Left hindlimb (tissue), 1 donor: ENCODE measurements around the gene BTBD2.
"Not testable (repeated sequence)": the region's sequence is repeated elsewhere in the genome, so short reads cannot be mapped to it uniquely, and the experiment has no call there.

ENCODE experiments used
- DNase-seq: peaks from one replicate; pipeline ENCODE4 v3.0.0-alpha.2; 2018

BTBD2 gene

DNA sequence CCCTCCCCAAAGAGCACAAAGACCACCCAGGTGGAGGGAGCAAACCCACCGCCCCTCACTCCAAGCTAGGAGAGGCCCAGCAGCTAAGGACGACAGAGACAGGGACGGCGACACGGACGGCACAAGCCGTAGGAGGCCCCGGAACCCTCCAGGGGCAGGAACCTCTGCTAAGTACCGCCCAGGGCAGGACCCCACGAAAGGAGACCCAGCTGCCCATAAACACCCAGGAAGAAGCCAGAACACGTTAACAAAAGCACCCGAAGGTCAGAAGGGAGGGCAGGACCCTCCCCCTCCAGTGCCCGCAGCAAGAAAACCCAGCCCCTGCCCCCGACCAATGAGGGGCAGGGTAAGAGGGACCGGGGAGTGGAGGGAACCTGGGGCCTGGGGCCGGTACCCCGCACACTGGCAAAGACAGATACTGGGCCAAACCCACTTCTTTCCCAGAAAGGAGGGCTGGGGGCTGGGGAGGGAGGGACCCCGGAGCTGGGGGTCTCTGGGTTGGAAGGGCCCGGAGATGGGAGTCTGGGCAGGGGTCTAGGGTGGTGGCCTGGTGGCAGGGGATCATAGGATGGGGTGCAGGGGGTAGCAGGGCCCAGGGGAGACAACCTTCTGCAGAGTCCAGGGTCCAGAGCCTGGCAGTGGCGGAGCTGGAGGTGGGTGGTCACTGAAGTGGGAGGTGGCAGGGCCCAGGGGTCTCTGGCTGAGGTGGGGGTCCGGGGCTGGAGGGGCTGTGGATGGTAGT lies 2.4 kb downstream of the BTBD2 start:
- DNase-seq: no peak

DNA sequence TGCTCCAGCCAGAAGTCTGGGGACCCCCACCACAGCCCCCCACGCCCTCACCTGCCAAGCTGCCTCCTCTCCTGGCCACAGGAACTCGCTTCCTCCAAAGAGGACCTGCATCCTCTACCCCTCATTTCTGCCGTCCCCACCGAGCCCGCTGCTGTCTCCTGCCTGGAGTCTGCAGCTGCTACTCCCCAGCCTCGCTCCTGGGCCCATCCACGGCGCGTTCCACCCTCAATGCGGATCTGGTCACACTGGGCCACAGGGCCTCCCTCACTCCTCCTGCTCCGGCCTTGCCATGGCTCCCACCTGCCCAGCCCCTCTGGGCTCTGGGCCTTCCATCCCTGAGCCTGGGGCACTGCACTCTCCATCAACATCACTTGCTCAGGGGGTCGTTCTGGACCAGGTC lies 4.3 kb downstream of the BTBD2 start:
- no peak for DNase-seq

DNA sequence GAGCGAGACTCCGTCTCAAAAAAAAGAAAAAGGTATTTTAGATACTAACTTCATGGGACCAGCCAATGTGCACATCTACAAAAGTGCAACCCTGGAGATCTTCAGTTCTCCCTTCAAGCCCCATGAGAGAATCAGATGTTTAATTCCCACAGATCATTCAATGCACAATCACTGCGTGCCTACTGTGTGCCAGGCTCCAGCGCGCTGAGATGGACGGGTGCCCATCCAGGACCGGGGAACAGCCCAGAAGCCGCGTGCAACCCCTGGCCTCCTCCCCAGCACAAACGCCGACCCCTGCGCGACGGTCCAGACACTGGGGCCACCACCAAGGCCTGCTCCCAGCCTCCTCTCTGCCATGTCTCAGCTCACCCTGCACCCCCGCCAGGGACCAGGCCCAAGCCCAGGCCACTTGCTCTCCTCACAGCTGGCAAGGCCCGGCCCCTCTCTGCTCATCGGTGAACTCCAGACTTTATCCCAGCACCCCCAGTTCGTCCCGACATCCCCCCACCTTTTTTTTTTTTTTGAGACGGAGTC lies 5.3 kb downstream of the BTBD2 start:
- DNase-seq: no peak

DNA sequence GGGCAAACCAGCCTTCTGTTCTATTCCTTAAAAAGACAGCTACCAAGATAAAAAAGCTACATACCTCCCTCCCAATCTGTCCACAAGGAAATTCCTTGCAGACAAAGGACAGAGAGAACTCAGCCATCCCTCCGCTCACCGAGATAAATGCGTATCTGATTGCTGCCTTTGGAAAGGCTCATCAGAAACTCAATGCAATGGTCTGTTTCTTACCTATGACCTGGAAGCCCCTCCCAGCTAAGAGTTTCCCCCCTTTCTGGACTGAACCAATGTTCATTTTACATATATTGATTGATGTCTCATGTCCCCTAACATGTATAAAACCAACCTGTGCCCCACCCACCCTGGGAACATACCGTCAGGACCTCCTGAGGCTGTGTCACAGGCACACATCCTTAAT lies 11.6 kb downstream of the BTBD2 start:
- no peak for DNase-seq

DNA sequence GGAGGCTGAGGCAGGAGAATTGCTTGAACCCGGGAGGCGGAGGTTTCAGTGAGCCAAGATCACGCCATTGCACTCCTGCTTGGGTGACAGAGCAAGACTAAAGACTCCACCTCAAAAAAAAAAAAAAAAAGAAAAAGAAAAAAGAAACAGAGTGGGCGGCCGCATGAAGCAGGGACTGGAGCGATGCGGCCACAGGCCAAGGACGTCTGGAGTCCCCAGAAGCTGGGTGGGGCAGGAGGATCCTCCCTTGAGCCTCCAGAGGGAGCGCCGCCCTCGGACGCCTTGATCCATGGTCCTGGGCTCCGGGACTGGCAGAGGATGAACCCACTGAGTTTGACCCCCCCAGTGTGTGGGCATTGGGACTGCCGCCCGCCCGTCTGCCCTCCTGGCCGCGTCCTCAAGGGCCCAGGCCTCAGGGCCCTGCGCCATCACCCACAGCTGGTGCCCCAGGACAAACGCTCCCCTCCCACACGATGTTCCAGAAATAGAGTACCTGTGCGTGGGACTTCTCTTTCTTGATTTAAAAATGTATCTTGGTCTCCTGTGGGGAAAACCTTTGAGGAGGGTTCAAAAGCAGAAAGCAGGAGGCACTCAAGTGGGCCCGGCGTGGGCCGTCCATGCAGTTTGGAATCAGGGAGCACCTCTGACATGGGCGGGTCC lies 15.5 kb downstream of the BTBD2 start:
- no peak for DNase-seq

DNA sequence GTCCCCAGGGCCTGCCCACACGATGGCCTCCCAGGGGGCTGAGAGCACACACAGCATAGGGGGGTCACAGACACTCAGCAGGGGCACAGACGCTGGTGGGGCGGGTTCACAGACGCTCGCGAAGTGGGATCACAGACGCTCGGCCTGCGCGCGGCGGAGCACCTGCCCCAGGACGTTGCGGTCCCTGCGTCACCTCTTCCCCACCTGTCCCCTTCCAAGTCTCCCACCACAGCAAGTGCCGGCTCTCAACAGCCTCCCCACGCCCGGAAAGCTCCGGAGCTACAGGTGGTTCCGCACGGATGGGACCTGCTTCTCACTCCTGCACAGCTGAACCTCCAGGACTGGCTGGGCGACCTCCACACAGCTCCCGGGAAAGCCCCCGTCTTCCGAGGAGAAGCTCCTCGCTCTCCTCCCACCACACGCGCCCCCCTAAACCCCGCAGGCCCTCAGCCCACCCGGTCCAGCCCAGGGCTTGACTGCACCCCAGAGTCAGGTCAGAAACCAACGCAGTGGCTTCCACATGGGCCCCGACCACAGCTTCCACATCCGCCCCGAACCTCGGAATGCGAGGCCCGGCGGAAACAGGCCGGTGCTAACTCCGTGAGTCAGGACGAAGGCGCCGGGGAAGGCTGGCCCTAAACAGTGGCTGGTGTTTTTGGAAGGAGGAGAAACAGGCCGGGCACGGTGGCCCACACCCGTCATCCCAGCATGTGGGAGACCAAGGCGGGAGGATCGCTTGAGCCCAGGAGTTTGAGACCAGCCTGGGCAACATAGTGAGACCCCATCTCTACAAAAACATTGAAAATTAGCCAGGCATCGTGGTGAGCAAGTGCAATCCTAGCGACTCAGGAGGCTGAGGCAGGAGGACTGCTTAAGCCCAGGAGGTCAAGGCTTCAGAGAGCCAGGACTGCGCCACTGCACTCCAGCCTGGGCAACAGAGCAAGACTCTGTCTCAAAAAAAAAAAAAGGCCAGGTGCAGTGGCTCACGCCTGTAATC lies 16.5 kb downstream of the BTBD2 start:
- no peak for DNase-seq

DNA sequence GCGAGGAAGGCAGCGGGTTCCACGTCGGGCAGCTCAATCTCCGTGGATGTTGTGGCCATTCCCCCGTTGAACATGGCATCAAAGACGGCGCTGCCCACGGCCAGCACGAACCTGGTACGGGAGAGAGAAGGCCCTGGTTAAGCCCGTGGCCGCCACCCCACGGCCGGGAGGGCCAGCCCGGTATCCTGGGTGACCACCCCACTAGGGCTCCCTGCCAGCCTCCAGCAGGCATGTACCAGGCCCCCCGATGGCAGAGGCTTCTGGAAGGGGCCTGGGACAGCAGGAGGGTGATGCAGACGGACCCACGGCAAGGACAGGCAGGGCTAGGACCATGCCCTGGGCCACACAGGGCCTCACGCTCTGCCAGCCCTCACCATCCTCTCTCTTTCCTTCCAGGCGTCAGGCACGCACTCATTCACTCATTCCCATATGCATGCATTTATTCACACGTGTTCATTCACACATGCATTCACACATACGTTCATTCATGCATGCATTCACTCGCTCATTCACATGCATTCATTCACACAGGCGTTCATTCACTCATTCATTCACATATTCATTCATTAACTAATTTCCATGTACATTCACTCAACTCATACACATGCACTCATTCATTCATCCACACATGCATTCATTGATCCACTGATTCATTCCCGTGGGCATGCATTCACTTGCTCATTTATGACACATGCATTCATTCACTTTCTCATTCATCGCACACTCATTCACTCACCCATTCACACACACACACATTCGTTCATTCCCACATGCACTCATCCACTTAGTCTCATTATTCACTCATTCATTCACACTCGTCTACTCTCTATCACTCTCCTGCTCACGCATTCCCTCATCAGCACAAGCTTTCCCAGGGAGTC lies 17.9 kb downstream of the BTBD2 start:
- no peak for DNase-seq

DNA sequence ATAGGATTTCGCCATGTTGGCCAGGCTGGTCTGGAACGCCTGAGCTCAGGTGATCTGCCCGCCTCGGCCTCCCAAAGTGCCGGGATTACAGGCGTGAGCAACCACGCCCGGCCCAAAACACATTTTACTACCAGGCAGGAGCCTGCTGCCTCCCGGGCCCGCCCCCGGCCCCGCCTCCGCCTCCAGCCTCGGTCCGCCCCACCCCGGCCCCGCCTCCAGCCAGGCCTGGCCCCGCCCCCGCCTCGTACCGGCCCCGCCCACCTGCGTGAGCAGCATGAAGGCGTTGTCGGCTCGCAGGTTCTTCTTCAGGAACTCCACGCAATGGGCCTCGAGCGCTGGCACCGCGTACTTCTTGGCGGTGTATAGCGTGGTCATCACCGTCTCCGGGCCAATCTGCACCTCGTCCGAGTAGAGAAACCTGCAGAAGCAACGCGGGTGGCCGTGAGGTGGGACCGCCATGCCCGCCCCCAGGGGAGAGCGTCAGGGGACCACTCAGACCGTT lies 22.7 kb downstream of the BTBD2 start:
- DNase-seq: no peak

DNA sequence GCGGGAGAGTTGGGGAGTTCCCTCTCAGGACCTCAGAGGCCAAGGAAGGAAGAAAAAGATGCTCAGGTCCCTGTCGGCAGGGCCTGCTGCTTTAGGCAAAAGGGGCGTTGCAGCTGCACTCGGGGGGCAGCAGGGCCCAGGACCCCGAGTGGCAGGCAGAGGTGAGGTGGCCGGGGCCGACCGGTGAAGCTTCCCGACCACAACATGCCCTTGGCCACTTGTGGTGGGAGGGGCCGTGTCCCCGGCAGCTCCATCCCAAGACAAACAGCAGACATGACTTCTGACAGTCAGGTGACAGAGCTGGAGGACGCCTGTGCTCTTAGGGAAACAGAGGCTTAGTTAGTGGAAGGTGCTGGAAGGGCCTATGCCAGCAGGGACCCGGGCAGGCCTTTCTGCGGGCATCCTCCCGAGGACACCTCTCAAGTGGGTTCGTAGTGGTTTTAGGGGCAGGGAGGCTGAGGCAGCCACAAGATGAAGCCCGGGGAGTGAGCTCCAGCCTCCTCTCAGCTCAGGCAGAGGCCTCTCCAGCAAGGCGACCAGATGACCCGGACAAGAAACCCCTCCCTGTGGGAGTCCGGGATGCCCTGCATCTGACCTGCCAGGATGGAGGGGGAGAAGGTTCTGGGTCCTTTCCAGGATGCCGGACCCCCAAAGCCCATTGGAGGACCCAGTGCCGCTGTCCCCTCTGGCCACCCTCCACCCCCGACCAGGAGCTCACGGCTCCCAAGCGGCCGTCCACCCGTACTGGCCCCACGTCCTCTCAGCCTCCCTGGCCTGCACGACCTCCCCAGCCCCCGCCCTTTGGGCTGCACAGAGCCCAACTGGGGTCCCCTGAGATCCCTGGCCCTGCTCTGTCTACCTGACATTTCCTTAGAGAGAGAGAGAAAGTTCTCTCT lies 24.2 kb downstream of the BTBD2 start:
- no peak for DNase-seq

DNA sequence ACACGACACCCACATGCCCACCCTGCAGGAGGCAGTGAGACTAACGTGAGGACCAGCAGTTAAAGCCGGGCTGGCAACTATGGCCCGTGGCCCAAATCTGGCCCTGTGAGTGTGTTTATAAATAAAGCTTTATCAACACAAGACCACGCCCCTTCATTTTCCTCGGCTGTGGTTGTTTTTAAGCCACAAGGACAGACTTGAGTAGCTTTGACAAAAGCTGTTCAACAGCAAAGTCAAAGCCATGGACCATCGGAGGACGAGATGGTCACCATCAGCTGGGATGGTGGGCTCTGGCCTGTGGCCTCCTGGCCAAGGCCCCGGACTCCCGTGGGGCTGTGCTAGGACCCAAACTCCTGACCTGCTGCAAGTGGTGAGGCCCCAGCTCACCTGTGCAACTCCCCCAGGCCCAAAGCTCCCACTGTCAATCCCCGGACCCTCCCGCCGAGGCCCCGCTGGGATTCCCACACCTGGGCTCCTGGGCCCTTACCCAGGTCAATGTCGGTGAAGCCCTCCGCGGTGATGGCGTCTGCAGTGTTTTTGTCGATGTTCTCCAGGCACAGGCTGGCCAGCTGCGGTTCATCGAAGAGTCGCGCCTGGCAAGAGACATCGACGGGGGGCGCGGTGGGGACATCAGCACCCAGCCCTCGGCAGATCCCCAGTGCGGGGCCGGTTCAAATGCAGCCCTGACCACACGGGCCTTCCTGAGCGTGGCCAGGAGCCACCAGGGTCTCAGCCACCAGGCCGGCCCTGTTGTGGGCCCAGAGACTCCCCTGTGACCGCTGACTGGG lies 25.1 kb downstream of the BTBD2 start:
- DNase-seq: no peak

DNA sequence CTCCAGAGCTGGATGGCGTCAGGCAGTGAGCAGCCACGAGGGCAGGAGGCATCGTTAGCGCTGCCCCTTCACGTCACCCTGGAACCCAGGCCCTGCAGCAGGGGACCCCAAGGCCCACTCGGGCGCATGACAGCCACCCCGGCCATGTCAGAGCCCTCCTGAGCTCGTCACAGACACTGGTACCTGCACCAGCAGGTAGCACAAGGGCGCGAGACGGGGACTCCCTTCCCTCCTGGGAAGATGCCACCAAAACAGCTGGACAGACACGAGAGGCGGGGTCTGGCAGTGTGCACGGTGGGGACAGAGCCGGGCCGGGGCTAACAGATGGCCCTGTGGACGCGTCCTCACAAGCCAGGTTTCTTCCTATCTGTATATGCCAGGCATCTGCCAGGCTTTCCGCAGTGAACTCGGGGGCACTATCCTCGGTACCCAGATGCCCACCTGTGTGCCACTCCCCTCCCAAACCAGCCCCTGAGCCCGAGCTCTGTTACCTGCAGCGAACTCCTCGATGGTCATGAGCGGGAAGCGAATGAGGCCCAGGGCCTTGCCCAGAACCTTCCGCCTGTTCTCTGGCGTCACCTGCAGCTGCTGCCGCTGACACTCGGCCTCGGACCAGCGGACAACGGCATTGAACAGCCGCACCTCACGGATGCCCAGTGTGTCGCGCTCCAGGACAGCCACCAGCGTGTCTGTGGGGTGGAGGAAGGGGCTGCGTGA lies 25.8 kb downstream of the BTBD2 start:
- no peak for DNase-seq

DNA sequence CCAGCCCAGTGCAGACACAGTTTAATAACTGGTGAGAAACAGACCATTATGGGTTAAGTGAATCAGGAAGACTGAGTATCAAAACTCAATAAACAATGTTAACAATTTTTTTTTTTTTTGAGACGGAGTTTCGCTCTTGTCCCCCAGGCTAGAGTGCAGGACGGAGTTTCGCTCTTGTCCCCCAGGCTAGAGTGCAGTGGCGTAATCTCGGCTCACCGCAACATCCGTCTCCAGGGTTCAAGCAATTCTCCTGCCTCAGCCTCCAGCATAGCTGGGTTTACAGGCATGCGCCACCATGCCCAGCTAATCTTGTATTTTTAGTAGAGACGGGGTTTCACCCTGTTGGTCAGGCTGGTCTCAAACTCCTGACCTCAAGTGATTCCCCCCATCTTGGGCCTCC lies 27.1 kb downstream of the BTBD2 start:
- not testable (repeated sequence) for DNase-seq

DNA sequence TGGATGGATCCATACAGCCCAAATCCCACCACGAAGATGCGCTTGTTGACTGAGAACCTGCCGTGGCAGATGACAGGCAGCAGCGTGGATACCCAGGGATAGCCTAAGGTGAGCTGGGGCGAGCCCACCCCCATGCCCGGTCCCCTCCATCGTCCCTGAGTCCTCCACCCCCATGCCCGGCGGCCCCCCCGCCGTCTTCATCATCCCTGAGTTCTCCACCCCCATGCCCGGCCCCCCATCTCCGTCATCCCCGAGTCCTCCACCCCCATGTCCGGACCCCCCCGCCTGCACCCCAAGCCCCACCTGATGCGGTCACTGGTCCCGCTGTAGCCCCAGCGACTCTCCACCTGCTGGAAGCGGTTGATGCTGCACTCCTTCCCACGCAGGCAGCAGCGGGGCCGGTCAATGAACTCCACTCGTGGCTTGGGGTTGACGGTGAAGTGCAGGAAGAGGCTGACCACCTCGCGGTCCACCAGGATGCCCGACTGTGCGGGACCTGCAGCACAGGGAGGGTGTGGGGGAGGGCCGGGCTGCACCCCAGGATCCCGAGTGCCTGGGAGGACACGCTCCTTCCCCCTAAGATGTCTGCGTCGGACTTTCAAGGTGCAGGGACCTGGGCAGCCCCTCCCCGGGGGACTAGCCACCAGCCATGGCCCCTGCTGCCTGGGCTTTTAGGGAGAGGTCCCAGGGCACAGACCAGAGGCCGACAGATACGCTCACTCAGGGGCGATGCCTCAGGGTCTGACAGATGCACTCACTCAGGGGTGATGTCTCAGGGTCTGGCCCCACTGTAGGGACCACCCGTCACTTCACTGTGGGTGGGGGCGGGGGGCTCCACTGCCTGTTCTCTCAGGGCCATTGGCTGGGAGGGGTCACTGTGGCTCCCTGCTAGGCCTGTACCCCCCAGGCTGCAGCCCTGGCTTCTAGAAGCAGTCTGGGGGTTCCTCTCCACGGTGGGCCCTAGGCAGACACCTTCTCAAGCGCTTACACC lies 28.0 kb downstream of the BTBD2 start:
- peak; percentile 31 for DNase-seq

DNA sequence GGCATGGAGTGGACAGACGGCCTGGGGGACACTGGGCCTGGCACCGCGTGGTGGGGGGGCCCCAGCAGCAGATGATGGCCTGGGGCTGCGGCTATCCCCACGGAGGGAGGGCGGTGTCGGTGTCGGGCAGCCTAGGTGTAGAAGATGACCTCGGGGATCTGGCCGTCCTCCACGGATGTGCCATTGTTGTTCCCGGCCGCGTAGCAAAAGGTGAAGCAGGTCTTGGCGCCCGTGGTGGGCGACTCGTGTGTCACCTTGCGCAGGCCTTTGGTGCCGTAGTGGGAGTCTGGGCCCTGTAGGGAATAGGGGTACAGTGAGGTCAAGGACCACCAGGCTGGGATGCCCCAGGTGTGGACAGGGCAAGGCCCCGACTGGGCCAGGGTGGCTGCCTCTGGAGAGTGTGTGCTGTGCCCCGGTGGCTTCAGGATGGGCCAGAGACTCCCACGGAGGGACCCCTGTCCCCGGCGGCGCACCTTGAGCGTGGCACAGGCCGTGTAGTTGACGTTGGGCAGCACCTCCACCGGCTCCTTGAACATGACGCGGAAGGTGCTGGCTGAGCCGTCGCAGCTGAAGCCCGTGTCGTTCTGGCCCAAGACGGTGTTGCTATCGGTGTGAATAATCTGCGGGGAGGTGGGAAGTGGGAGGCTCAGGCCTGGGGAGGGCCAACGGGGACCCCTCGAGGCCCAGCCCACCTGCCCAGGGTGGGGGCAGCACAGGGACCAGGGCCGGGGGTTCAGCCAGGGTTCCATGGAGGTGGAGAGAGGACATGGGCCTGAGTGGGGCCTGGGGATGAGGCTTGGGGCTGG lies 29.0 kb downstream of the BTBD2 start:
- peak; percentile 34 for DNase-seq

DNA sequence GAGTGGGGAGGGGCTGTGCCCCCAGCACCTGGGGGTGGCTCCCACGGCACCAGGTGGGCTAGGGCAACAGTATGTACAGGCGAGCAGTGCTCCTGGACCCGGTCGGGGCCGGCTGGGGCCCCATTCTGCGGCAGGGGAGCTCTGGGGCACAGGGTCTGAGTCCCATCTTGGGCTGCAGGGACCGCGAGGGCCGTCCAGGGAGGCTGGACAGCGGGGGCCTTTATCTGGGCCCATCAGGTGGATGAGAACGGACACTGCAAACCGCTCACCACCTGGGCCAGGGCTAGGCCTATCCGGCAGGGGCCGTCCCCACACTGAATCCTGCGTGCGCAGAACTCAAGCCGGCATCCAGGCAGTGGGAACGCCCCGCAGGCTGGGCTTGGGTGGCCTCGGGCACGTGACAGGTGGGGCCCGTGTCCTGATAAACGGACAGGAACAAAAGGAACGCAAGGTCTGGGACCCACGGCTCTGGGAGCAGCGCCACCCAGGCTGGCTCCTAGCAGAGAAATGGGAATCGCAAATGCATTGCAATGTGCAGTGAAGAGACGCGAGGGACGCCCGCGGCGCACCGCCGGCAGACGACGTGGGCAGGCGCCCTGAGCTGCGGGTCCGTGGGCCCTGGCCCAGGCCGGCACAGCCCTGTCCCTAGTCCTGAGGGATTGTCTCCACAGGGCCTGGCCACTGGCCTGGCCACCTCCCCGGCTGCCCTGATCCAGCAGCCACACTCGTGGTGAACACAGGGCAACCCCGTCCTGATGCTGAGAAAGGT lies 29.7 kb downstream of the BTBD2 start:
- peak; percentile 34 for DNase-seq

DNA sequence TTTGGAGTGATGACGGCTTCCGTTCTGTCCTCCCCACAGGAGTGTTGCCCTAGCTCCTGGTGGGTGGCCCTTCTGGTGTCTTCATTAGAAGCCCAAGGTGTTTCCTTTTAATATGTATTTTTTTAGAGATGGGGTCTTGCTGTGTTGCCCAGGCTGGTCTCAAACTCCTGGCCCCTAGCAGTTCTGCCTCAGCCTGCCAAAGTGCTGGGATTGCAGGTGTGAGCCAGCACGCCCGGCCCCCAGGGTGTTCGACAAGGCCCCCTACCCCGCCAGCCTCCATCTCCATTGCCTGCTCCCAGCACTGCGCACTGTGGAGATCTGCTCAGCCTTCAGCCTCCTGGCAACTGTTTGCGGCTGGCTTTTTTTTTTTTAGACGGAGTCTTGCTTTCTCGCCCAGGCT lies 31.2 kb downstream of the BTBD2 start:
- DNase-seq: peak; percentile 10
